Measurements from ENCODE around the gene LXN.

DNA sequence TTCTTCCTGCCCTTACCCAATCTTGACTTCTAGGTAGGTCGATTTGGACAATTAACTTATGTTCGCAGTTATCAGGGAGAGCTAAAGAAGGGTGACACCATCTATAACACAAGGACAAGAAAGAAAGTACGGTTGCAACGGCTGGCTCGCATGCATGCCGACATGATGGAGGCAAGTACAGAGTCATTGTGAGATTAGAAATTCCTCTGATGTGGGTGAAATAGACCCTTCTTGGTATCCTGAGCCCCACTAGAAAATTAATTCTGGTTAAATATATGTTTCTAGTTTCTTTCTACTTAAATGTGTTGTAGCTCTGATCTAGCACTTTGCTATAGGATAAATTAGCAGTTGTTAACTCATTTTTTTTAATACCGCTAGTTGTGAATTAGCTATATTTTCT is 13.6 kb downstream of the LXN start:
- TF ChIP-seq, protein P1, sequence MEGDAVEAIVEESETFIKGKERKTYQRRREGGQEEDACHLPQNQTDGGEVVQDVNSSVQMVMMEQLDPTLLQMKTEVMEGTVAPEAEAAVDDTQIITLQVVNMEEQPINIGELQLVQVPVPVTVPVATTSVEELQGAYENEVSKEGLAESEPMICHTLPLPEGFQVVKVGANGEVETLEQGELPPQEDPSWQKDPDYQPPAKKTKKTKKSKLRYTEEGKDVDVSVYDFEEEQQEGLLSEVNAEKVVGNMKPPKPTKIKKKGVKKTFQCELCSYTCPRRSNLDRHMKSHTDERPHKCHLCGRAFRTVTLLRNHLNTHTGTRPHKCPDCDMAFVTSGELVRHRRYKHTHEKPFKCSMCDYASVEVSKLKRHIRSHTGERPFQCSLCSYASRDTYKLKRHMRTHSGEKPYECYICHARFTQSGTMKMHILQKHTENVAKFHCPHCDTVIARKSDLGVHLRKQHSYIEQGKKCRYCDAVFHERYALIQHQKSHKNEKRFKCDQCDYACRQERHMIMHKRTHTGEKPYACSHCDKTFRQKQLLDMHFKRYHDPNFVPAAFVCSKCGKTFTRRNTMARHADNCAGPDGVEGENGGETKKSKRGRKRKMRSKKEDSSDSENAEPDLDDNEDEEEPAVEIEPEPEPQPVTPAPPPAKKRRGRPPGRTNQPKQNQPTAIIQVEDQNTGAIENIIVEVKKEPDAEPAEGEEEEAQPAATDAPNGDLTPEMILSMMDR (IDR thresholded peaks at IDR 0.05), result no peak
- TF ChIP-seq POLR2A (IDR thresholded peaks at IDR 0.05), result no peak

All from breast epithelium (tissue), 3 donors.